MCF 10A (cell line): ENCODE results near the gene ATRIP. TPM values are rescaled to one million over a fixed set of nuclear protein-coding genes. Genes with fewer than 3 reads are reported as not detected.

ENCODE experiments used
- BruUV-seq: library from RNA; stranded (reverse); fragments of 400-500 nt; replicated peaks from 2 replicates; lab custom pipeline; 2021; lab: Mats Ljungman, UMichigan
- CTCF ChIA-PET: fragments of 300-600 bp; sonication (Branson Sonifier 250); formaldehyde crosslinking; extraction: SDS; loops from one replicate; lab custom pipeline; 2021; ENCODE audit warnings: antibody characterized with exemption, inconsistent platforms; lab: Yijun Ruan, JAX
- POLR2A ChIA-PET: fragments of 300-600, 350-650 bp; sonication (Branson Sonifier 250); formaldehyde crosslinking; extraction: SDS; loops from one replicate; lab custom pipeline; 2020; ENCODE audit warnings: antibody characterized with exemption, inconsistent platforms; lab: Yijun Ruan, JAX
- DNase-seq: peaks from one replicate; pipeline ENCODE4 v3.0.0-alpha.2; 2018; ENCODE audit not compliant: unreplicated experiment
- H3K27ac Mint-ChIP-seq: one replicate; pipeline ENCODE4 v1.8.0; 2022; ENCODE audit warnings: mild to moderate bottlenecking, low read depth, mixed read lengths; ENCODE audit not compliant: unreplicated experiment
- H3K27me3 Mint-ChIP-seq: one replicate; pipeline ENCODE4 v1.8.0; 2022; ENCODE audit warnings: mixed read lengths; ENCODE audit not compliant: insufficient read depth, unreplicated experiment
- H3K36me3 Mint-ChIP-seq: one replicate; pipeline ENCODE4 v1.8.0; 2022; ENCODE audit warnings: mild to moderate bottlenecking, moderate library complexity, mixed read lengths; ENCODE audit not compliant: insufficient read depth, unreplicated experiment
- H3K4me1 Mint-ChIP-seq: one replicate; pipeline ENCODE4 v1.8.0; 2022; ENCODE audit warnings: mixed read lengths; ENCODE audit not compliant: insufficient read depth, unreplicated experiment
- H3K4me3 Mint-ChIP-seq: one replicate; pipeline ENCODE4 v1.8.0; 2022; ENCODE audit warnings: mild to moderate bottlenecking, moderate library complexity, mixed read lengths; ENCODE audit not compliant: unreplicated experiment
- H3K9me3 Mint-ChIP-seq: one replicate; pipeline ENCODE4 v1.8.0; 2022; ENCODE audit warnings: mixed read lengths; ENCODE audit not compliant: unreplicated experiment
- intact Hi-C: fragments of 100-400 bp; cut with micrococcal nuclease; formaldehyde crosslinking; loops from 2 replicates; pipeline ENCODE4 v1.14.1; 2022
- total RNA-seq: library from RNA; stranded (reverse); gene quantifications from 2 replicates; pipeline ENCODE4 v1.2.3, GENCODE V29; 2022
- TF ChIP-seq, protein P1 (sequence below): fragments of 200-600 bp; IDR thresholded peaks from one replicate; pipeline ENCODE4 v1.8.0; 2022; ENCODE audit warnings: antibody characterized with exemption, mild to moderate bottlenecking; ENCODE audit not compliant: unreplicated experiment

ATRIP gene
- total RNA-seq, 1 experiment from 2014 or later = 8.6 TPM

DNA sequence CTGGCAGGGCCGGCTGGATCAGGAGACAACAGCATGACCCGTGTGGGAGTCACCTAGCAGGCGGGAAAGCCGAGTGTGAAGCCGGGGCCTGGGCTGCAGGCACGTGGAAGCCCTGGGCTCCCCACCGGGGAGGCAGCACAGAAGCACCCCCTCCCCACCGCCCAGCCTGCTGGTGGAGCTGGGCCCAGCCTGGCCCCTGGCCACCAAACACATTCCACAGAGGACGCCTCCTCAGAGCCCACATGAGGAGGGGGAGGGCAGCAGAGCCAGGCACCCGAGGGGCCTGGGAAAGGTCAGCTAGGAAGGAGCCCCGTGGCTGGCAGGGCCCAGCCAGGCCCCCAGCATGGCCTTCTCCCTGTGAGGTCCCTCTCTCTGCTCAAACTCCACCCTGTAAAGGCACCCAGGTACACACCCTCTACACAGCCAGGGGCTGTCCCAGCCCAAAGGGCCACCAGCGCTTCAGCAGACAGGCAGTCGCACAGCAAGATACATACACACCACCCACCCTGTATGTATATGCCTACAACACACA is 21.2 kb upstream of the ATRIP start:
- BruUV-seq = no TSS peak
- no peaks in the 10 kb centered on the region for H3K27me3 Mint-ChIP-seq
- no peak for DNase-seq
- peaks cover 47% of the 10 kb centered on the region for H3K36me3 Mint-ChIP-seq
- peak overlapping the region; percentile 99 for H3K4me3 Mint-ChIP-seq
- peak overlapping the region; percentile 67 for H3K27ac Mint-ChIP-seq
- TF ChIP-seq, protein P1, sequence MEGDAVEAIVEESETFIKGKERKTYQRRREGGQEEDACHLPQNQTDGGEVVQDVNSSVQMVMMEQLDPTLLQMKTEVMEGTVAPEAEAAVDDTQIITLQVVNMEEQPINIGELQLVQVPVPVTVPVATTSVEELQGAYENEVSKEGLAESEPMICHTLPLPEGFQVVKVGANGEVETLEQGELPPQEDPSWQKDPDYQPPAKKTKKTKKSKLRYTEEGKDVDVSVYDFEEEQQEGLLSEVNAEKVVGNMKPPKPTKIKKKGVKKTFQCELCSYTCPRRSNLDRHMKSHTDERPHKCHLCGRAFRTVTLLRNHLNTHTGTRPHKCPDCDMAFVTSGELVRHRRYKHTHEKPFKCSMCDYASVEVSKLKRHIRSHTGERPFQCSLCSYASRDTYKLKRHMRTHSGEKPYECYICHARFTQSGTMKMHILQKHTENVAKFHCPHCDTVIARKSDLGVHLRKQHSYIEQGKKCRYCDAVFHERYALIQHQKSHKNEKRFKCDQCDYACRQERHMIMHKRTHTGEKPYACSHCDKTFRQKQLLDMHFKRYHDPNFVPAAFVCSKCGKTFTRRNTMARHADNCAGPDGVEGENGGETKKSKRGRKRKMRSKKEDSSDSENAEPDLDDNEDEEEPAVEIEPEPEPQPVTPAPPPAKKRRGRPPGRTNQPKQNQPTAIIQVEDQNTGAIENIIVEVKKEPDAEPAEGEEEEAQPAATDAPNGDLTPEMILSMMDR = no peak
- intact Hi-C loops = no loop called here
- H3K4me1 Mint-ChIP-seq = peaks cover 45% of the 10 kb centered on the region
- H3K9me3 Mint-ChIP-seq = no peaks in the 10 kb centered on the region
- POLR2A ChIA-PET = interaction anchor here (1.0 to 20.2 kb wide), 6 partner anchors 8 to 173 kb away, joined by 3 to 749 read pairs (median 18); partner anchors contain the start of genes CCDC51 and TMA7
- CTCF ChIA-PET = interaction anchor here (7.6 kb wide), 1 partner anchor 10 kb away, joined by 81 read pairs; no protein-coding TSS in a partner anchor

DNA sequence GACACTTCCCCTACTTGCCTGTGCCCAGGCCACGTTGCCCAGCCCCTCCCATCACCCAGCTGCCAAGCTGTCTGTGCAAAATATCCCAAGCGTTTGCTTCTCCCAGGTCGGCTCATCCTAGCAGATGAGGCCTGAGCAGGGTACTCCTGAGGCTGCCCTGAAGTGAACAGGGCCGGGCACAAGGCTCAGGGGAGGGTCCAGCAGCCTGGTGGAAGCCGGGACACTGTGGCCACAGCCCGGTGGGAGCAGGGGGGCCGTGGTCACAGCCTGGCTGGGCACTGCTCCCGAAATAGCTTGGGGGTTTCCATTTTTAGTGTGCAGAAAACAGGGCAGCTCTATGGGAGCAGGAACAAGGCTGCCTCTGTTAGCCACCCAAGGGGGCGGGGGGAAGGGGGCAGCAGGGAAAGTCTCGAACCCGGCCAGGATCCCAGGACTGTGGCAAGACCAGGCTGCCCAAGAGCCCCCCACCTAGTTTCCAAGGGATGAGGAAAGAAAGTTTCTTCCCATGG is 20.1 kb upstream of the ATRIP start:
- no peaks in the 10 kb centered on the region for H3K9me3 Mint-ChIP-seq
- H3K4me1 Mint-ChIP-seq = peaks cover 56% of the 10 kb centered on the region
- DNase-seq = no peak
- intact Hi-C loops = no loop called here
- peak overlapping the region; percentile 5 for H3K27ac Mint-ChIP-seq
- H3K4me3 Mint-ChIP-seq = peak overlapping the region; percentile 99
- ChIA-PET CTCF (interaction anchor here (0.6 to 7.6 kb wide), 2 partner anchors 9 to 28 kb away, joined by 3 to 81 read pairs; no protein-coding TSS in a partner anchor), POLR2A (interaction anchor here (0.7 to 20.2 kb wide), 6 partner anchors 7 to 158 kb away, joined by 3 to 749 read pairs (median 20); partner anchors contain the start of genes CCDC51 and TMA7)
- H3K36me3 Mint-ChIP-seq = peaks cover 44% of the 10 kb centered on the region
- H3K27me3 Mint-ChIP-seq = no peaks in the 10 kb centered on the region
- no TSS peak for BruUV-seq
- TF ChIP-seq, protein P1 = no peak

DNA sequence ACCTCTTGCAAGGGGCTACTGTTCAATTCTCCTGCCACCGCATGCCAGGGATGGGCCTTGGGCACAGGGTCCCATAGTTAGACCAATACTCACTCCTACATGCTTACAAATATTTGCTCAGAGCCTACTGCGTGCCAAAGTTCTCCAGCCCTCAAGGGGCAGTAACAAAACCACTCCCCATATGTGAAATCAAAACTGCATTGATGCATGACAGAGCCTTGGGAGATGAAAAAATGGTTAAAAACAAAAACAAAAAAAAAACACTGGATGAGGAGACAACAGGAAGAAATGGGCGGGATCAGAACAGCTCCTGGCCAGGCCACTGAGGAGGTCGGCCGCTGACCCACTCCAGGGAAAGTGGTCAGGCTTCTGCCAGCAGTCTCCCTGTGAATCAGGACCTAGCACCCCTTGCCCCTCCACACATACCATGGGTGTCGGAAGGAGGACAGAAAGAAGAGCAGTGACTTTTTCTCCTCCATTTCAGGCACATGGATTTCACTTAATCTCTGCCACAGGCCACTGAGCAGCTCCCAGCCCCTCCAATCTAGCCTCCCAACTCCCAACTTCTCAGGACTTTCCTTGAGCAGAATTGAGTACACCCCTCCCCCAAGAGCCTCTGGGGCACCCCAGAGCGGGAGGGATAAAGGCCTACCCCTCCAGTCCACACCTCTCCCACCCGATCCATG is 19.4 kb upstream of the ATRIP start:
- CTCF ChIA-PET = interaction anchor here (0.6 to 7.6 kb wide), 4 partner anchors 8 to 28 kb away, joined by 3 to 81 read pairs (median 18); no protein-coding TSS in a partner anchor
- peaks cover 61% of the 10 kb centered on the region for H3K4me1 Mint-ChIP-seq
- peaks cover 46% of the 10 kb centered on the region for H3K36me3 Mint-ChIP-seq
- H3K4me3 Mint-ChIP-seq = peak overlapping the region; percentile 99
- no TSS peak for BruUV-seq
- no peaks in the 10 kb centered on the region for H3K9me3 Mint-ChIP-seq
- H3K27me3 Mint-ChIP-seq = no peaks in the 10 kb centered on the region
- no peak for DNase-seq
- TF ChIP-seq, protein P1 = no peak
- POLR2A ChIA-PET = interaction anchor here (0.6 to 20.2 kb wide), 7 partner anchors 9 to 488 kb away, joined by 3 to 749 read pairs (median 7); partner anchors contain the start of genes ATRIP, CCDC51 and TMA7
- peak overlapping the region; percentile 5 for H3K27ac Mint-ChIP-seq
- intact Hi-C loops = no loop called here

- ChIA-PET POLR2A (interaction anchor here (0.6 to 20.2 kb wide), 7 partner anchors 8 to 338 kb away, joined by 3 to 749 read pairs (median 7); partner anchors contain the start of genes ATRIP, CCDC51 and TMA7), CTCF (interaction anchor here (1.4 to 7.6 kb wide), 3 partner anchors 8 to 26 kb away, joined by 4 to 81 read pairs (median 31); no protein-coding TSS in a partner anchor)
- Mint-ChIP-seq H3K4me1 (peaks cover 66% of the 10 kb centered on the region), H3K27ac (peak overlapping the region; percentile 5), H3K36me3 (peaks cover 47% of the 10 kb centered on the region), H3K27me3 (no peaks in the 10 kb centered on the region), H3K9me3 (no peaks in the 10 kb centered on the region), H3K4me3 (peak overlapping the region; percentile 99)
- intact Hi-C loops = no loop called here
- TF ChIP-seq, protein P1 = no peak
- DNase-seq = no peak
- no TSS peak for BruUV-seq
These were observed 18.9 kb upstream of the ATRIP start for GRCh38 chr3:48427630-48427962.
